OCI-M1 (cell line): ENCODE measurements around the gene ACTG1.

Experiments used
- DNase-seq: peaks from one replicate; lab custom pipeline; 2025; lab: John Stamatoyannopoulos, UW

The ACTG1 gene

GRCh38 chr17:81517339-81518112, 4.9 kb upstream of the ACTG1 start:
- peak; percentile 61 for DNase-seq

- no peak for DNase-seq
These were observed 4.4 kb upstream of the ACTG1 start for GRCh38 chr17:81517009-81517338.

GRCh38 chr17:81516439-81516838, 3.8 kb upstream of the ACTG1 start:
- DNase-seq = no peak

GRCh38 chr17:81515530-81516041, 3.0 kb upstream of the ACTG1 start:
- no peak for DNase-seq

- peak; percentile 52 for DNase-seq
These were observed 2.3 kb upstream of the ACTG1 start for GRCh38 chr17:81514739-81515529.

GRCh38 chr17:81514489-81514738, 1.8 kb upstream of the ACTG1 start:
- no peak for DNase-seq

- no peak for DNase-seq
These were observed 1.3 kb upstream of the ACTG1 start for GRCh38 chr17:81513753-81514488.

- DNase-seq = peak; percentile 44
These were observed 763 bp upstream of the ACTG1 start for GRCh38 chr17:81513372-81513752.

- DNase-seq = no peak
These were observed 616 bp downstream of the ACTG1 start for GRCh38 chr17:81511804-81512561.

- peak; percentile 42 for DNase-seq
These were observed 1.1 kb downstream of the ACTG1 start for GRCh38 chr17:81511554-81511803.

- DNase-seq = peak; percentile 45
These were observed 1.6 kb downstream of the ACTG1 start for GRCh38 chr17:81510785-81511553.

GRCh38 chr17:81509972-81510784, 2.4 kb downstream of the ACTG1 start:
- peak; percentile 52 for DNase-seq

GRCh38 chr17:81509207-81509971, 3.2 kb downstream of the ACTG1 start:
- DNase-seq = peak; percentile 87

GRCh38 chr17:81508639-81509206, 3.9 kb downstream of the ACTG1 start:
- peak; percentile 47 for DNase-seq

GRCh38 chr17:81503619-81504018, 9.0 kb downstream of the ACTG1 start:
- no peak for DNase-seq

GRCh38 chr17:81502471-81503017, 10.1 kb downstream of the ACTG1 start:
- DNase-seq = no peak

- DNase-seq = no peak
These were observed 12.6 kb downstream of the ACTG1 start for GRCh38 chr17:81500047-81500446.

GRCh38 chr17:81499601-81499970, 13.0 kb downstream of the ACTG1 start:
- no peak for DNase-seq

- no peak for DNase-seq
These were observed 13.5 kb downstream of the ACTG1 start for GRCh38 chr17:81498953-81499600.
